ENCODE data around the gene TRIM37.
"Not testable (repeated sequence)": the region's sequence is repeated elsewhere in the genome, so short reads cannot be mapped to it uniquely, and the experiment has no call there.

Gene TRIM37

GRCh38 chr17:59111539-59111938 is 4.9 kb upstream of the TRIM37 start:
- no peak for DNase-seq

- no peak for DNase-seq
These were observed 4.3 kb upstream of the TRIM37 start for GRCh38 chr17:59110973-59111372.

GRCh38 chr17:59108400-59109102 is 1.9 kb upstream of the TRIM37 start:
- no peak for DNase-seq

- no peak for DNase-seq
These were observed 608 bp upstream of the TRIM37 start for GRCh38 chr17:59107306-59107670.

- peak; percentile 37 for DNase-seq
These were observed 723 bp downstream of the TRIM37 start for GRCh38 chr17:59105852-59106462.

- no peak for DNase-seq
These were observed 5.5 kb downstream of the TRIM37 start for GRCh38 chr17:59101178-59101577.

- DNase-seq: no peak
These were observed 8.8 kb downstream of the TRIM37 start for GRCh38 chr17:59097876-59098275.

- no peak for DNase-seq
These were observed 11.7 kb downstream of the TRIM37 start for GRCh38 chr17:59094861-59095530.

GRCh38 chr17:59093702-59094231 is 12.9 kb downstream of the TRIM37 start:
- no peak for DNase-seq

GRCh38 chr17:59093145-59093701 is 13.5 kb downstream of the TRIM37 start:
- DNase-seq: no peak

- DNase-seq: not testable (repeated sequence)
These were observed 16.1 kb downstream of the TRIM37 start for GRCh38 chr17:59090593-59090992.

GRCh38 chr17:59084154-59084553 is 22.5 kb downstream of the TRIM37 start:
- no peak for DNase-seq

GRCh38 chr17:59074494-59074893 is 32.2 kb downstream of the TRIM37 start:
- no peak for DNase-seq

GRCh38 chr17:59073972-59074371 is 32.7 kb downstream of the TRIM37 start:
- DNase-seq: no peak

- DNase-seq: no peak
These were observed 36.8 kb downstream of the TRIM37 start for GRCh38 chr17:59069856-59070255.

- no peak for DNase-seq
These were observed 38.9 kb downstream of the TRIM37 start for GRCh38 chr17:59067756-59068155.

- no peak for DNase-seq
These were observed 39.3 kb downstream of the TRIM37 start for GRCh38 chr17:59067340-59067739.

- no peak for DNase-seq
These were observed 44.2 kb downstream of the TRIM37 start for GRCh38 chr17:59062509-59062908.

GRCh38 chr17:59056857-59057256 is 49.8 kb downstream of the TRIM37 start:
- DNase-seq: no peak

- no peak for DNase-seq
These were observed 56.9 kb downstream of the TRIM37 start for GRCh38 chr17:59049798-59050197.

GRCh38 chr17:59047616-59048015 is 59.1 kb downstream of the TRIM37 start:
- no peak for DNase-seq

- DNase-seq: no peak
These were observed 60.5 kb downstream of the TRIM37 start for GRCh38 chr17:59046192-59046591.

GRCh38 chr17:59038734-59039133 is 67.9 kb downstream of the TRIM37 start:
- no peak for DNase-seq

GRCh38 chr17:59037960-59038359 is 68.7 kb downstream of the TRIM37 start:
- DNase-seq: no peak

Data from suppressor macrophage treated with lipopolysaccharide for 4 hours (primary cell).